HEK293T (cell line): ENCODE results near the gene ZNF343.

Source experiments
- FOXK2 ChIP-seq: fragments of 450-650 bp; IDR thresholded peaks from 2 replicates; pipeline ENCODE4 v1.6.1; 2016; ENCODE audit warnings: mild to moderate bottlenecking
- SP1 ChIP-seq: fragments of 450-650 bp; IDR thresholded peaks from 2 replicates; pipeline ENCODE4 v1.6.1; 2017
- SUZ12 ChIP-seq: fragments of 450-650 bp; IDR thresholded peaks from 2 replicates; pipeline ENCODE4 v1.6.1; 2016; ENCODE audit warnings: mild to moderate bottlenecking

GRCh38 chr20:2535711-2536559, 27.2 kb upstream of the ZNF343 start:
- TF ChIP-seq SP1 = no peak
- no peak for TF ChIP-seq SUZ12
- TF ChIP-seq FOXK2 = no peak
